GM10248 (cell line): ENCODE results near the gene DEGS1.

Experiments
- CTCF ChIA-PET: fragments of 300-600 bp; sonication (Branson Sonifier 250); formaldehyde crosslinking; extraction: SDS; loops from one replicate; lab custom pipeline; 2021; ENCODE audit warnings: antibody characterized with exemption; lab: Yijun Ruan, JAX
- POLR2A ChIA-PET: fragments of 350-650 bp; sonication (Branson Sonifier 250); formaldehyde crosslinking; extraction: SDS; loops from one replicate; lab custom pipeline; 2020; ENCODE audit warnings: antibody characterized with exemption; lab: Yijun Ruan, JAX
- DNase-seq: peaks from one replicate; pipeline ENCODE4 v3.0.0; 2012; ENCODE audit errors: extremely low spot score
- CTCF ChIP-seq: IDR thresholded peaks from 2 replicates; pipeline ENCODE4 v1.5.1; 2012; ENCODE audit warnings: mild to moderate bottlenecking, low read depth; ENCODE audit errors: extremely low read depth, missing control alignments, control extremely low read depth

The DEGS1 gene

GRCh38 chr1:224175617-224176016 lies 7.4 kb upstream of the DEGS1 start:
- CTCF ChIA-PET: no interaction called here
- no peak for TF ChIP-seq CTCF
- POLR2A ChIA-PET: no interaction called here
- no peak for DNase-seq

DNA sequence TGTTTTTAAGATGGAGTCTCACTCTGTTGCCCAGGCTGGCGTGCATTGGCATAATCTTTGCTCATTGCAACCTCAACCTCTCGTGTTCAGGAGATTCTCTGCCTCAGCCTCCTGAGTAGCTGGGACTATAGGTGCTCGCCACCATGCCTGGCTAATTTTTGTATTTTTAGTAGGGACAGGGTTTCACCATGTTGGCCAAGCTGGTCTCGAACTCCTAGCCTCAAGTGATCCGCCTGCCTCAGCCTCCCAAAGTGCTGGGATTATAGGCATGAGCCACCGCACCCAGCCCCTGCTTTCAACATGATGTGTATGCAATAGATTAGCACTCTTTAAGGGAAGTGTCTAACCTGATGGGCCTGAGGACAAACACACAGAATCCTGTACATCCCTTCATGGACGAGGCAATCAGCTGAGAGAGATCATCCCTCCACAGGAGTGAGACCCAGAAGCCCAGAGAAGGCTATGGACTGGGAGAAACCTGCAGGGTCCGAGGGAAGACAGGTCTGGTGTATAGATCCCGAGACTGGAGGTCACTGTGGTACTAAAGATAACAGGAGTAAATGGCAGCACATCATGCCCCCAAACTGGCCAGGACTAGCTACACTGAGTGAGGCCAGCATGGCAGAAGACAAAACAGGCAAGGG lies 5.6 kb upstream of the DEGS1 start:
- POLR2A ChIA-PET: no interaction called here
- DNase-seq: no peak
- CTCF ChIA-PET: interaction anchor here (0.8 to 1.7 kb wide), 5 partner anchors 8 to 61 kb away, joined by 3 to 4 read pairs (median 3); no protein-coding TSS in a partner anchor
- TF ChIP-seq CTCF: no peak

DNA sequence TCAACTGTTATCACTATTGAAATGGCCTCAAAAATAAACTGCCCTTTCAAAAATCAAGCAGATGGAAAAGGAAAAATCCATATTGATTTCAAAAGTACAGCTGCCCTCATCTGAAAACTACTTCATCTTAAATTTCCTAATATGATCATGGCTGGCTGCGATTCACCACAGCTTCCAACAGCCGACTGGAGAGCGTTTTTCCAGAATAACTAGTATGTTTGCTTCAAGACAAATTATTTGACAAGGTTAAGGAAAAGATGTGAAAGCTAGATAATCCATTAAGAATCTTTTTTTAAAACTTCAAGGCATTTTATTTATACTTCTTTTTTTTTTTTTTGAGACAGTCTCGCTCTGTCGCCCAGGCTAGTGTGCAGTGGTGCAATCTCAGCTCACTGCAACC lies 4.1 kb upstream of the DEGS1 start:
- DNase-seq: no peak
- POLR2A ChIA-PET: no interaction called here
- CTCF ChIA-PET: interaction anchor here (0.7 to 1.3 kb wide), 3 partner anchors 9 to 26 kb away, joined by 3 to 5 read pairs (median 3); no protein-coding TSS in a partner anchor
- no peak for TF ChIP-seq CTCF

GRCh38 chr1:224180783-224181452 lies 2.1 kb upstream of the DEGS1 start:
- CTCF ChIA-PET: interaction anchor here (1.4 kb wide), 1 partner anchor 317 kb away, joined by 3 read pairs; no protein-coding TSS in a partner anchor
- no peak for DNase-seq
- no peak for TF ChIP-seq CTCF
- POLR2A ChIA-PET: no interaction called here

GRCh38 chr1:224181453-224181810 lies 1.6 kb upstream of the DEGS1 start:
- no peak for TF ChIP-seq CTCF
- ChIA-PET POLR2A (no interaction called here), CTCF (interaction anchor here (1.4 to 1.6 kb wide), 2 partner anchors 12 to 317 kb away, joined by 3 to 5 read pairs; no protein-coding TSS in a partner anchor)
- no peak for DNase-seq

GRCh38 chr1:224182057-224182865 lies 779 bp upstream of the DEGS1 start:
- ChIA-PET CTCF (interaction anchor here (0.8 to 1.6 kb wide), 3 partner anchors 11 to 67 kb away, joined by 3 to 9 read pairs (median 5); no protein-coding TSS in a partner anchor), POLR2A (interaction anchor here (0.6 to 1.2 kb wide), 3 partner anchors 11 to 54 kb away, joined by 6 to 9 read pairs (median 6); no protein-coding TSS in a partner anchor)
- DNase-seq: peak; percentile 83
- TF ChIP-seq CTCF: no peak
